Right atrium auricular region (tissue), 2 donors: ENCODE measurements around the gene SMIM8. TPM values are rescaled to one million over a fixed set of nuclear protein-coding genes. Genes with fewer than 3 reads are reported as not detected.
A peak's percentile ranks its signal among the peaks of the same experiment; 100 is the strongest.
"Not testable (repeated sequence)": the region's sequence is repeated elsewhere in the genome, so short reads cannot be mapped to it uniquely, and the experiment has no call there.

Source experiments
- DNase-seq: peaks from one replicate; pipeline ENCODE4 v3.0.0-alpha.2; 2019; ENCODE audit warnings: low spot score
- H3K27ac ChIP-seq, 2 donors: fragments of 200-600 bp; sonication (generic); 1 replicate in 1 of 2; 2 replicates in 1 of 2; pipeline ENCODE4 v1.5.1; 2016 to 2019
- H3K27me3 ChIP-seq, 2 donors: fragments of 200-600 bp; sonication (generic); one replicate each; pipeline versions ENCODE4 v1.5.1 to v1.6.0; 2017 to 2019
- H3K36me3 ChIP-seq: fragments of 200-600 bp; sonication (generic); one replicate; pipeline ENCODE4 v1.5.1; 2016
- H3K4me1 ChIP-seq, 2 donors: fragments of 200-600 bp; sonication (generic); one replicate each; pipeline versions ENCODE4 v1.5.1 to v1.6.0; 2017 to 2019
- H3K4me3 ChIP-seq, 2 donors: fragments of 200-600 bp; sonication (generic); 1 replicate in 1 of 2; 2 replicates in 1 of 2; pipeline ENCODE4 v1.5.1; 2017 to 2019; ENCODE audit warnings: mild to moderate bottlenecking in 1 of 2, moderate library complexity in 1 of 2
- H3K9me3 ChIP-seq, 2 donors: fragments of 200-600 bp; sonication (generic); one replicate each; pipeline ENCODE4 v1.5.1; 2019
- total RNA-seq, 2 donors: library from RNA; depleted of rRNA; stranded (reverse); fragments of >200 nt; gene quantifications; one replicate each; pipeline ENCODE4 v1.1.0, GENCODE V29; 2016
- TF ChIP-seq, protein P1 (sequence below), 2 donors: fragments of 200-600 bp; sonication (generic); IDR thresholded peaks; one replicate each; pipeline ENCODE4 v1.5.1; 2019; ENCODE audit warnings: antibody characterized with exemption in 2 of 2

SMIM8 gene
- total RNA-seq, 2 donors from 2014 or later, result 8.0 to 12.1 TPM

GRCh38 chr6:87319271-87319987 lies 3.0 kb upstream of the SMIM8 start:
- no peak overlapping the region for H3K4me3 ChIP-seq
- H3K9me3 ChIP-seq, result no peaks in the 10 kb centered on the region
- TF ChIP-seq, protein P1, sequence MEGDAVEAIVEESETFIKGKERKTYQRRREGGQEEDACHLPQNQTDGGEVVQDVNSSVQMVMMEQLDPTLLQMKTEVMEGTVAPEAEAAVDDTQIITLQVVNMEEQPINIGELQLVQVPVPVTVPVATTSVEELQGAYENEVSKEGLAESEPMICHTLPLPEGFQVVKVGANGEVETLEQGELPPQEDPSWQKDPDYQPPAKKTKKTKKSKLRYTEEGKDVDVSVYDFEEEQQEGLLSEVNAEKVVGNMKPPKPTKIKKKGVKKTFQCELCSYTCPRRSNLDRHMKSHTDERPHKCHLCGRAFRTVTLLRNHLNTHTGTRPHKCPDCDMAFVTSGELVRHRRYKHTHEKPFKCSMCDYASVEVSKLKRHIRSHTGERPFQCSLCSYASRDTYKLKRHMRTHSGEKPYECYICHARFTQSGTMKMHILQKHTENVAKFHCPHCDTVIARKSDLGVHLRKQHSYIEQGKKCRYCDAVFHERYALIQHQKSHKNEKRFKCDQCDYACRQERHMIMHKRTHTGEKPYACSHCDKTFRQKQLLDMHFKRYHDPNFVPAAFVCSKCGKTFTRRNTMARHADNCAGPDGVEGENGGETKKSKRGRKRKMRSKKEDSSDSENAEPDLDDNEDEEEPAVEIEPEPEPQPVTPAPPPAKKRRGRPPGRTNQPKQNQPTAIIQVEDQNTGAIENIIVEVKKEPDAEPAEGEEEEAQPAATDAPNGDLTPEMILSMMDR (IDR thresholded peaks at IDR 0.05), result no peak
- H3K4me1 ChIP-seq, result peaks cover 0 to 5% of the 10 kb centered on the region in 2 donors
- no peaks in the 10 kb centered on the region for H3K36me3 ChIP-seq
- H3K27ac ChIP-seq, result no peak overlapping the region
- DNase-seq, result no peak
- no peaks in the 10 kb centered on the region for H3K27me3 ChIP-seq

DNA sequence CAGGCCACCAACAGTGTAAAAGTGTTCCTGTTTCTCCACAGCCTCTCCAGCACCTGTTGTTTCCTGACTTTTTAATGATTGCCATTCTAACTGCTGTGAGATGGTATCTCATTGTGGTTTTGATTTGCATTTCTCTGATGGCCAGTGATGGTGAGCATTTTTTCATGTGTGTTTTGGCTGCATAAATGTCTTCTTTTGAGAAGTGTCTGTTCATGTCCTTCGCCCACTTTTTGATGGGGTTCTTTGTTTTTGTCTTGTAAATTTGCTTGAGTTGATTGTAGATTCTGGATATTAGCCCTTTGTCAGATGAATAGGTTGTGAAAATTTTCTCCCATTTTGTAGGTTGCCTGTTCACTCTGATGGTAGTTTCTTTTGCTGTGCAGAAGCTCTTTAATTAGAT lies 1.5 kb downstream of the SMIM8 start:
- H3K9me3 ChIP-seq, H3K4me1 ChIP-seq, H3K27me3 ChIP-seq, H3K27ac ChIP-seq, H3K4me3 ChIP-seq, DNase-seq, H3K36me3 ChIP-seq: not testable (repeated sequence)

DNA sequence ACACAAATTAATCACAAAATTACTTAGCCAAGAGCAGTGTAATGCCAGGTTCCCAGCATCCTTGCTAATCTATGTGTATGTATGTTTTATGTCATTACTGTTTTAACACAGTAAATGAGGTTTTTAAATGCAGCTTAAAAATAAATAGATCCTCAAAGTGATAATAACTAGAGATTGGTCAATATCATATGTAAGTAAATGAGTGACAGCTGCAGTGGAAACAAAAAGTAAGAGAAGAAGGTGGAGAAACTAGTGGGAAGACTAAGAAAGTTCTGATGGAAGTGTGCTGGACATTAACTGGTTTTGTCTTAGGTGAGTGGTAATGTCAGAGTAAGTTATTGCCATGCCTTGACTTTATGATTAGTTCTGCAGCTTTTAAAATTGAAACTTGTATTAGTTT lies 8.6 kb downstream of the SMIM8 start:
- H3K9me3 ChIP-seq, result no peaks in the 10 kb centered on the region
- H3K27ac ChIP-seq, result no peak overlapping the region
- no peak for DNase-seq
- H3K4me3 ChIP-seq, result no peak overlapping the region
- TF ChIP-seq, protein P1 (IDR thresholded peaks at IDR 0.05), result no peak
- H3K27me3 ChIP-seq, result no peaks in the 10 kb centered on the region
- no peaks in the 10 kb centered on the region for H3K36me3 ChIP-seq
- peaks cover 0 to 28% of the 10 kb centered on the region in 2 donors for H3K4me1 ChIP-seq

DNA sequence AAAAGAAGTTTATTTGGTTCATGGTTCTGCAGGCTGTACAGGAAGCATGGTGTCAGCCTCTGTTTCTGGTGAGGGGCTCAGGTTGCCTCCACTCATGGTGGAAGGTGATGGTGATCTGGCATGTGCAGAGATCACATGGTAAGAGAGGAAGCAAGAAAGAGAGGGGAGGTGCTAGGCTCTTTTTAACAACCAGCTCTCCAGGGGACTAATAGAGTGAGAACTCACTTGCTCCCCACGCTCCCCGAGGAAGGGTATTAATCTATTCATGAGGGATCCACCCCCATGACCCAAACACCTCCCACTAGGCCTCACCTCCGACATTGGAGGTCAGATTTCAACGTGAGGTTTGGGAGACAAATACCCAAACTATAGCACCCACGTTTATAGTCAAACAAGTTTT lies 10.6 kb downstream of the SMIM8 start:
- Histone ChIP-seq H3K27ac (peak overlapping the region in 1 of 2 donors; percentile 75), H3K27me3 (no peaks in the 10 kb centered on the region), H3K36me3 (no peaks in the 10 kb centered on the region), H3K4me3 (no peak overlapping the region), H3K9me3 (no peaks in the 10 kb centered on the region), H3K4me1 (peaks cover 0 to 28% of the 10 kb centered on the region in 2 donors)
- no peak for DNase-seq
- TF ChIP-seq, protein P1 (IDR thresholded peaks at IDR 0.05), result no peak

GRCh38 chr6:87333591-87334181 lies 11.3 kb downstream of the SMIM8 start:
- Histone ChIP-seq H3K4me1 (peaks cover 0 to 28% of the 10 kb centered on the region in 2 donors), H3K27me3 (no peaks in the 10 kb centered on the region), H3K27ac (peak overlapping the region; percentile 23 to 75), H3K36me3 (no peaks in the 10 kb centered on the region), H3K9me3 (no peaks in the 10 kb centered on the region), H3K4me3 (no peak overlapping the region)
- TF ChIP-seq, protein P1 (IDR thresholded peaks at IDR 0.05), result no peak
- DNase-seq, result no peak

DNA sequence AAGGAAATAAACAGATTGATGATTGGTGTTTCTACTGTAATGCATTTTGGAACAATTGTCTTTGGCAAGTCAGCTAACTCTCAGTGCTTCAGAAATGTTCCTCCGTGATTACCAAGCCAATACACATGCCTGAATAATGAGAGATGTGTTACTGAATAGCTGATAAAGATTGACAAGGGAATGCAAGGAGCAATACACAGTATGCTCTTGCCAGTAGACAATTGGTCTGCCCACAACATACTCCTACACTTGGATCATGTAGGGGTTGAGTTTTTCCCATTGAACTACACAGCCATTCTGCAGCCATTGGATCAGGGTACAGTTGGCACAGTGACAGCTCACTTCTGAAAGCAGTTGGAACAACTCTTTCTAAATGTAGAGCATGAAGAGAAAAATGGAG lies 12.3 kb downstream of the SMIM8 start:
- no peak for DNase-seq
- Histone ChIP-seq H3K9me3 (no peaks in the 10 kb centered on the region), H3K4me1 (peaks cover 0 to 28% of the 10 kb centered on the region in 2 donors), H3K4me3 (no peak overlapping the region), H3K27ac (peak overlapping the region; percentile 23 to 75), H3K36me3 (no peaks in the 10 kb centered on the region), H3K27me3 (no peaks in the 10 kb centered on the region)
- TF ChIP-seq, protein P1 (IDR thresholded peaks at IDR 0.05), result no peak
